HEK293T (cell line): ENCODE data around the gene ZMYM1.

Experiments
- CTCF ChIA-PET: fragments of 350-600 bp; formaldehyde crosslinking; extraction: SDS; loops from one replicate; lab custom pipeline; 2021; ENCODE audit warnings: antibody characterized with exemption, inconsistent platforms; lab: Yijun Ruan, JAX
- POLR2A ChIA-PET: fragments of 350-600 bp; formaldehyde crosslinking; extraction: SDS; loops from one replicate; lab custom pipeline; 2020; ENCODE audit warnings: antibody characterized with exemption, inconsistent platforms; lab: Yijun Ruan, JAX
- DNase-seq: peaks from one replicate; pipeline ENCODE4 v3.0.0; 2012; ENCODE audit warnings: mixed read lengths; ENCODE audit errors: extremely low spot score
- ARNT ChIP-seq: fragments of 450-650 bp; IDR thresholded peaks from 2 replicates; pipeline ENCODE4 v1.6.1; 2017; ENCODE audit warnings: mild to moderate bottlenecking
- BHLHE40 ChIP-seq: fragments of 450-650 bp; IDR thresholded peaks from 2 replicates; pipeline ENCODE4 v1.6.1; 2016; ENCODE audit warnings: mild to moderate bottlenecking, moderate library complexity, borderline replicate concordance
- CTBP1 ChIP-seq: fragments of 450-650 bp; IDR thresholded peaks from 2 replicates; pipeline ENCODE4 v1.6.1; 2016; ENCODE audit warnings: borderline replicate concordance
- ELF4 ChIP-seq: fragments of 450-650 bp; IDR thresholded peaks from 2 replicates; pipeline ENCODE4 v1.6.1; 2017; ENCODE audit warnings: antibody characterized with exemption
- FOXA1 ChIP-seq: fragments of 450-650 bp; IDR thresholded peaks from 2 replicates; pipeline ENCODE4 v1.6.1; 2016; ENCODE audit warnings: mild to moderate bottlenecking
- FOXK2 ChIP-seq: fragments of 450-650 bp; IDR thresholded peaks from 2 replicates; pipeline ENCODE4 v1.6.1; 2016; ENCODE audit warnings: mild to moderate bottlenecking
- FOXM1 ChIP-seq: fragments of 450-650 bp; IDR thresholded peaks from 2 replicates; pipeline ENCODE4 v1.6.1; 2017; ENCODE audit warnings: mild to moderate bottlenecking, borderline replicate concordance
- HDGF ChIP-seq: fragments of 450-650 bp; IDR thresholded peaks from 2 replicates; pipeline ENCODE4 v1.6.1; 2017; ENCODE audit warnings: antibody characterized with exemption, borderline replicate concordance
- L3MBTL2 ChIP-seq: fragments of 450-650 bp; conservative IDR thresholded peaks from 2 replicates; pipeline ENCODE4 v1.6.1; 2016; ENCODE audit warnings: mild to moderate bottlenecking
- LEF1 ChIP-seq: fragments of 450-650 bp; IDR thresholded peaks from 2 replicates; pipeline ENCODE4 v1.6.1; 2017; ENCODE audit warnings: mild to moderate bottlenecking, borderline replicate concordance
- NFRKB ChIP-seq: fragments of 450-650 bp; IDR thresholded peaks from 2 replicates; pipeline ENCODE4 v1.6.1; 2016; ENCODE audit warnings: mild to moderate bottlenecking, moderate library complexity
- PKNOX1 ChIP-seq: fragments of 450-650 bp; IDR thresholded peaks from 2 replicates; pipeline ENCODE4 v1.6.1; 2016
- SP1 ChIP-seq: fragments of 450-650 bp; IDR thresholded peaks from 2 replicates; pipeline ENCODE4 v1.6.1; 2017
- SUZ12 ChIP-seq: fragments of 450-650 bp; IDR thresholded peaks from 2 replicates; pipeline ENCODE4 v1.6.1; 2016; ENCODE audit warnings: mild to moderate bottlenecking
- TARDBP ChIP-seq: fragments of 450-650 bp; IDR thresholded peaks from 2 replicates; pipeline ENCODE4 v1.6.1; 2016
- ZNF384 ChIP-seq: fragments of 450-650 bp; IDR thresholded peaks from 2 replicates; pipeline ENCODE4 v1.6.1; 2016

ZMYM1 gene

DNA sequence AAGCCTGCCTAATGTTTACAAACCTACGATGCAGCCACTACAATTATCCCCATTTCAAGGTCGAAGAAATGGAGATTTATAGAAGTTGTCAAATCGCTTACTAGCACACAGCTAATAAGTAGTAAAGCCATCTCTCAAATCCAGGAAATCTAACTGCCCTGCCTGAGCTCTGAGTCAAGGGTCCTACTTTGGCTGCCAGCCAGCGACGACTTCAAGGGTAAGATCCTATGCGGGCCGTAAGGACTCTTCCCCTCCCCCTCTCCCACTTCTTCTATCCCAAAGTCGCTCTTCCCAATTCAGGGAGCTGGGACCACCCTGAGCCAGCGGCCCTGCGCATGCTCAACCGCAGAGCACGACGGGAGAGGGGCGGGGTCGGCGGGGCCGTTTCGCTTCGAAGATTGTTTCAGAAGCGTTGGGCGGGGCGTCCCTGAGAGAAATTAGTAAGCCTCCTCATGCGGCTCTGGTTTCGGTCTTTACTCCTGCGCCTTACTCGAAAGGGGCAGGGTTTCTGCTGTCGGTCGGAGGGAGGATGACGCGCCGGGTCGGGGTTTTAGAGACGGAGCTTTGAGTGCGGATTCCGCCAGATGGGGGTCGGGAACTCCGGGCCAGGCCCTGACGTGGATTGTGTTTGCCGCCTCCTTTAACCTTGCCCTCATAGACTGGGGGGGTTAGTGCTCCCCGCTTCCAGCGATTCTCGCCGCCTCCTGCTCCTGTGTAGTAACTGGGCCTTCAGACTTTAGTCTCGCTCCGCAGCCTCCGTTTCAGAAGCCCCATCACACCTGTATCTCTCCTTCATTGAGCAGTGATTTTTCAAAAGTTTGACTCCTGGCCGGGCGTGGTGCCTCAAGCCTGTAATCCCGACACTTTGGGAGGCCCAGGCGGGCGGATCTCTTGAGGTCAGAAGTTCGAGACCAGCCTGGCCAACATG lies at the start of gene ZMYM1:
Gene ZMYM1 (plus strand): TSS at position 383 of the 928 bp plus-strand sequence. CDS start 14,603 bp downstream, outside the sequence.
- ChIA-PET CTCF (no interaction called here), POLR2A (interaction anchor here (0.6 to 2.9 kb wide), 11 partner anchors 10 to 1396 kb away, joined by 3 to 17 read pairs (median 4); partner anchors contain the start of genes SFPQ, SMIM12, TMEM35B and ZMYM6)
- TF ChIP-seq NFRKB: no peak
- TF ChIP-seq PKNOX1: no peak; the same call in 1 of the 2 replicates
- peak; percentile 40; the same call in 1 of the 2 replicates for TF ChIP-seq FOXM1
- peak; percentile 18; the same call in 1 of the 2 replicates for TF ChIP-seq ELF4
- TF ChIP-seq L3MBTL2: peak; percentile 77
- no peak for TF ChIP-seq TARDBP
- peak; percentile 98 for DNase-seq

GRCh38 chr1:35029761-35030160 lies 49.4 kb upstream of the ZMYM1 start:
- POLR2A ChIA-PET: interaction anchor here (0.8 to 3.2 kb wide), 4 partner anchors 12 to 170 kb away, joined by 3 to 17 read pairs (median 6); partner anchors contain the start of genes SFPQ, SMIM12 and ZMYM1

GRCh38 chr1:35030338-35030737 lies 48.8 kb upstream of the ZMYM1 start:
- no peak for DNase-seq
- ChIA-PET CTCF (interaction anchor here (1.1 kb wide), 1 partner anchor 166 kb away, joined by 3 read pairs; no protein-coding TSS in a partner anchor), POLR2A (interaction anchor here (0.9 to 3.2 kb wide), 4 partner anchors 21 to 171 kb away, joined by 3 to 17 read pairs (median 6); partner anchors contain the start of genes SFPQ, SMIM12 and ZMYM1)
- no peak for TF ChIP-seq FOXA1
- TF ChIP-seq FOXM1: no peak
- TF ChIP-seq HDGF: no peak
- no peak for TF ChIP-seq ZNF384
- TF ChIP-seq ELF4: no peak
- TF ChIP-seq FOXK2: no peak
- TF ChIP-seq LEF1: no peak
- no peak for TF ChIP-seq NFRKB
- TF ChIP-seq BHLHE40: no peak
- no peak for TF ChIP-seq CTBP1
- TF ChIP-seq PKNOX1: no peak

More at GRCh38 chr1:35029761-35030160, 49.4 kb upstream of the ZMYM1 start:
- CTCF ChIA-PET: no interaction called here
- no peak for DNase-seq
- TF ChIP-seq PKNOX1: no peak
- TF ChIP-seq L3MBTL2: no peak
- no peak for TF ChIP-seq ARNT
- TF ChIP-seq SUZ12: no peak
- no peak for TF ChIP-seq FOXM1
- TF ChIP-seq SP1: no peak
- TF ChIP-seq ZNF384: no peak
- no peak for TF ChIP-seq BHLHE40
- no peak for TF ChIP-seq NFRKB
- no peak for TF ChIP-seq ELF4
- no peak for TF ChIP-seq CTBP1
- no peak for TF ChIP-seq LEF1
- no peak for TF ChIP-seq FOXA1
- no peak for TF ChIP-seq HDGF
- no peak for TF ChIP-seq FOXK2
- TF ChIP-seq TARDBP: no peak

- TF ChIP-seq SP1: no peak
- TF ChIP-seq CTBP1: no peak
- TF ChIP-seq ZNF384: no peak
- no peak for TF ChIP-seq LEF1
- CTCF ChIA-PET: interaction anchor here (0.7 to 1.1 kb wide), 2 partner anchors 46 to 166 kb away, joined by 3 to 5 read pairs; partner anchors contain the start of gene TMEM35B
- peak; percentile 33 for DNase-seq
- POLR2A ChIA-PET: interaction anchor here (0.9 to 3.2 kb wide), 6 partner anchors 21 to 166 kb away, joined by 3 to 17 read pairs (median 3); partner anchors contain the start of genes SFPQ and ZMYM1
Measured at GRCh38 chr1:35030756-35031446, 48.3 kb upstream of the ZMYM1 start.

- ChIA-PET POLR2A (interaction anchor here (0.6 to 3.2 kb wide), 11 partner anchors 8 to 165 kb away, joined by 3 to 17 read pairs (median 4); partner anchors contain the start of genes SFPQ, TMEM35B and ZMYM1), CTCF (no interaction called here)
- no peak for TF ChIP-seq ARNT
- TF ChIP-seq SUZ12: no peak
- no peak for TF ChIP-seq SP1
- TF ChIP-seq HDGF: no peak
- no peak for TF ChIP-seq NFRKB
- TF ChIP-seq CTBP1: no peak
- TF ChIP-seq FOXA1: no peak
- no peak for TF ChIP-seq BHLHE40
- no peak for TF ChIP-seq ZNF384
- no peak for TF ChIP-seq TARDBP
- no peak for TF ChIP-seq ELF4
- TF ChIP-seq L3MBTL2: no peak
- TF ChIP-seq LEF1: no peak
- TF ChIP-seq PKNOX1: no peak
- DNase-seq: no peak
Measured at GRCh38 chr1:35032384-35032739, 46.8 kb upstream of the ZMYM1 start.
